Colonic mucosa (tissue), 4 donors: Measurements from ENCODE around the gene SMAP2. TPM values are rescaled to one million over a fixed set of nuclear protein-coding genes. Genes with fewer than 3 reads are reported as not detected.
"Not testable (repeated sequence)": the region's sequence is repeated elsewhere in the genome, so short reads cannot be mapped to it uniquely, and the experiment has no call there.

Experiments used
- DNase-seq: peaks from one replicate; pipeline ENCODE4 v3.0.0-alpha.2; 2020
- H3K27ac ChIP-seq: fragments of 200-600 bp; one replicate; pipeline ENCODE4 v1.8.0; 2021
- H3K27me3 ChIP-seq: fragments of 200-600 bp; one replicate; pipeline ENCODE4 v1.8.0; 2021
- H3K36me3 ChIP-seq: fragments of 200-600 bp; one replicate; pipeline ENCODE4 v1.8.0; 2021
- H3K4me1 ChIP-seq: fragments of 200-600 bp; one replicate; pipeline ENCODE4 v1.8.0; 2021; ENCODE audit warnings: mild to moderate bottlenecking
- H3K4me3 ChIP-seq: fragments of 200-600 bp; one replicate; pipeline ENCODE4 v1.8.0; 2021
- H3K9ac ChIP-seq, 2 donors: one replicate each; pipeline ENCODE4 v1.7.0; 2013; ENCODE audit warnings: control low read depth in 2 of 2, low read depth in 2 of 2, low read length in 2 of 2
- H3K9me3 ChIP-seq: fragments of 200-600 bp; one replicate; pipeline ENCODE4 v1.8.0; 2021
- intact Hi-C: fragments of 100-400 bp; cut with DNase I; formaldehyde crosslinking; loops from one replicate; pipeline ENCODE4 v1.14.1; 2022
- total RNA-seq, 2 donors: library from RNA; stranded (reverse); fragmentation: NEBNext Ultra II Directional in 1 of 2; extraction: Animal tissue kit (Norgen Biotek cat#: 25700) in 1 of 2; gene quantifications; one replicate each; pipeline ENCODE4 v1.2.1, GENCODE V29; 2021
- TF ChIP-seq, protein P1 (sequence below): fragments of 200-600 bp; IDR thresholded peaks from one replicate; pipeline ENCODE4 v1.8.0; 2022; ENCODE audit warnings: antibody characterized with exemption, mild to moderate bottlenecking
- donor health status: healthy.
- donor health status: DM: no; HTN: no; CAD: no.
- donor health status: DM: no; HTN: no; CAD: no.

SMAP2 gene
- total RNA-seq, 2 donors from 2014 or later: 25.9 to 31.5 TPM

DNA sequence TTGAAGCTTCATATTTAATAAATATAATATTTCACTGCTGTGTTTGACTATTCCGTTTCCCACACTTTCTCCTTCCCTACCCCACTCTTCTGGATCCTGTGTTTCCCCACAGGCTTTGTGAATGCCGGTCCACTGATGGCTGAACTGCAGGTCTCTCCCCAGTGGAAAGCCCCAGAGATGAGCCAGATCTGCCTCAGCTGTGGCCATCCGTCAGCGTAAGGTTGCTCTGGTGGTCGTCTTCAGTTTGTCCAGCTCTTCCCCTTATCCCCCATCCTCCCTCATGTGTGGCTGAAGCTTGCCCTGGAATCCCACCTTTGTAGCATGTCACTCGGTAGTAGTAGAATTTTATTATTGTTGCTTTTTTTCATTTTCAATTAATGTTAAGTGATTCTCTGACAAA is 11.4 kb downstream of the SMAP2 start:
- TF ChIP-seq, protein P1, sequence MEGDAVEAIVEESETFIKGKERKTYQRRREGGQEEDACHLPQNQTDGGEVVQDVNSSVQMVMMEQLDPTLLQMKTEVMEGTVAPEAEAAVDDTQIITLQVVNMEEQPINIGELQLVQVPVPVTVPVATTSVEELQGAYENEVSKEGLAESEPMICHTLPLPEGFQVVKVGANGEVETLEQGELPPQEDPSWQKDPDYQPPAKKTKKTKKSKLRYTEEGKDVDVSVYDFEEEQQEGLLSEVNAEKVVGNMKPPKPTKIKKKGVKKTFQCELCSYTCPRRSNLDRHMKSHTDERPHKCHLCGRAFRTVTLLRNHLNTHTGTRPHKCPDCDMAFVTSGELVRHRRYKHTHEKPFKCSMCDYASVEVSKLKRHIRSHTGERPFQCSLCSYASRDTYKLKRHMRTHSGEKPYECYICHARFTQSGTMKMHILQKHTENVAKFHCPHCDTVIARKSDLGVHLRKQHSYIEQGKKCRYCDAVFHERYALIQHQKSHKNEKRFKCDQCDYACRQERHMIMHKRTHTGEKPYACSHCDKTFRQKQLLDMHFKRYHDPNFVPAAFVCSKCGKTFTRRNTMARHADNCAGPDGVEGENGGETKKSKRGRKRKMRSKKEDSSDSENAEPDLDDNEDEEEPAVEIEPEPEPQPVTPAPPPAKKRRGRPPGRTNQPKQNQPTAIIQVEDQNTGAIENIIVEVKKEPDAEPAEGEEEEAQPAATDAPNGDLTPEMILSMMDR: no peak
- intact Hi-C loops: no loop called here
- H3K4me1 ChIP-seq: peaks cover 8% of the 10 kb centered on the region
- no peak overlapping the region for H3K4me3 ChIP-seq
- no peaks in the 10 kb centered on the region for H3K27me3 ChIP-seq
- peak overlapping the region; percentile 83 for H3K27ac ChIP-seq
- H3K9me3 ChIP-seq: no peaks in the 10 kb centered on the region
- H3K36me3 ChIP-seq: no peaks in the 10 kb centered on the region
- no peak for DNase-seq
- H3K9ac ChIP-seq: peak overlapping the region; percentile 45 to 48

DNA sequence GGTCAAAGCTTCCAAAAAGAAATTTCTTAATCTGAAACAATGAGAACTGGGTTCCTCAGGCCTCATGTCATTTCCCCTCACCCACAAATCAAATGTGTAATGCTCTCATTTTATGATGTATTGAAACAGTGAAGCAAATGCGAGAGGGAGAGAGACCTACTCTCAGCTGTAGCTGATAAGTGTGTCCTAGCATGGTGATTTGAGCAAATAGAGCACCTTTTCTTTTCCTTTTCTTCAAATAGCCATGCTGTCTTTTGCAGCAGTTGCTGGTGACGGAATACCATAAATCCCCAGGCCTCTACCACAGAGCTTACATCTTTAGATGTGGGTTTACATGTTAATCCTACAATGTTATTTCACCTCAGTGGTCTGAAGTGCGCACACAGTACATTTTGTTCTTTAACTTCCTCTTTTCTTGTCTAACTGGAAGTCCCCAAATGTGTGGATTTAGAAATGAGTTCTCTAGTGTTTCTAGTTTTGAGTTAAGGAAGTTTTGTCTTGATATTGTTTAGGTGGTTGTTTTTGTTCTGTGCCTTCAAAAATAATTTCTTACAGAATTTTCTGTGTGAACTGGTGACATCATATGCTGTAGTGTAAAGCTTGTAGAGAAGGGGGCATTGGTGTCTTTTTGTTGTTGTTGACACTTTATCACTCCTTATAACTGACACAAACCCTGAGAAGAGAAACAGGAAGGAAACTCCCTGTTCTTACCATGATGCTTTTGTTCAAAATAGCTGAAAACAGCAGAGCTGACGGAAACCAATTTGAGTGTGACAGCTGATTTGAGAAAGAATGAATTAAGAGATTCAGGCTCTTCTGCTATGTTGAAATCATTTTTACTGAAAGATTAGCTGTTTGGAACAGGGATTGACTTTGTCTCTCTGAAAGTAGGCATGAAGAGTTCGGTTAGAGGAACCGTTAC is 12.2 kb downstream of the SMAP2 start:
- TF ChIP-seq, protein P1: no peak
- Histone ChIP-seq H3K9me3 (no peaks in the 10 kb centered on the region), H3K27me3 (no peaks in the 10 kb centered on the region), H3K9ac (peak overlapping the region; percentile 45 to 54), H3K4me3 (no peak overlapping the region), H3K4me1 (peaks cover 14% of the 10 kb centered on the region), H3K36me3 (no peaks in the 10 kb centered on the region), H3K27ac (peak overlapping the region; percentile 83)
- no peak for DNase-seq
- intact Hi-C loops: no loop called here

DNA sequence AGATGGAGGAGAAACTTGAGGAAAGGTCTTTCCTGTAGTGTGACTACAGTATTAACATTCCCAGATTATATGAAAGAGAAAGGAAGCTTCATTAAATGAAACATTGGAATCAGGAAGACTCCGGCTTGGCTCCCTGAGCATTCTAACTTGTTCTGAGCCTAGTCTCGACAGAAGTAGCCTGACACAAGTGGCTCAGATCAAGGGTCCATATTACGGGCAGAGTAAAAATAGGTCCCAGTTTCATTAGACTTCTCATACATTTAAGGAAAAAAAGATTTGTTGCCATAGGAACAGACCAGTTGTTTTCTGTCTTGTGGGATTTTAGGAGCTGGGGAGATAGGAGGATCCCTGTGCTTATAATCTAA is 12.8 kb downstream of the SMAP2 start:
- peak overlapping the region; percentile 25 to 54 for H3K9ac ChIP-seq

DNA sequence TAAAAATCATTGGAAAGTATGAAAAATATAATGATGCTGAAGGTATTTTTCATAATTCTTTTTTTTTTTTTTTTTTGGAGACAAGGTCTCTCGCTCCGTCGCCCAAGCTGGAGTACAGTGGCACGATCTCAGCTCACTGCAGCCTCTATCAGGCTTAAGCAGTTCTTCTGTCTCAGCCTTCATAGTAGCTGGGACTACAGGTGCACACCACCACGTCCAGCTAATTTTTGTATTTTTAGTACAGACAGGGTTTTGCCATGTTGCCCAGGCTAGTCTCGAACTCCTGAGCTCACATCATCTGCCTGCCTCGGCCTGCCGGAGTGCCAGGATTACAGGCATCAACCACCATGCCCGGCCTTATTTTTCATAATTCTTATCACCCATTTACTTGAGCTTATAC is 13.3 kb downstream of the SMAP2 start:
- Histone ChIP-seq H3K4me3 (no peak overlapping the region), H3K9me3 (no peaks in the 10 kb centered on the region), H3K27ac (peak overlapping the region; percentile 83), H3K9ac (peak overlapping the region in 1 of 2 donors; percentile 54), H3K27me3 (no peaks in the 10 kb centered on the region), H3K36me3 (no peaks in the 10 kb centered on the region), H3K4me1 (peaks cover 14% of the 10 kb centered on the region)
- intact Hi-C loops: no loop called here
- TF ChIP-seq, protein P1: no peak
- no peak for DNase-seq

More for the DNA sequence above, 12.8 kb downstream of the SMAP2 start:
- no peaks in the 10 kb centered on the region for H3K9me3 ChIP-seq
- TF ChIP-seq, protein P1: no peak
- intact Hi-C loops: no loop called here
- H3K36me3 ChIP-seq: no peaks in the 10 kb centered on the region
- no peak for DNase-seq
- no peaks in the 10 kb centered on the region for H3K27me3 ChIP-seq
- peaks cover 14% of the 10 kb centered on the region for H3K4me1 ChIP-seq
- H3K4me3 ChIP-seq: no peak overlapping the region
- peak overlapping the region; percentile 83 for H3K27ac ChIP-seq

DNA sequence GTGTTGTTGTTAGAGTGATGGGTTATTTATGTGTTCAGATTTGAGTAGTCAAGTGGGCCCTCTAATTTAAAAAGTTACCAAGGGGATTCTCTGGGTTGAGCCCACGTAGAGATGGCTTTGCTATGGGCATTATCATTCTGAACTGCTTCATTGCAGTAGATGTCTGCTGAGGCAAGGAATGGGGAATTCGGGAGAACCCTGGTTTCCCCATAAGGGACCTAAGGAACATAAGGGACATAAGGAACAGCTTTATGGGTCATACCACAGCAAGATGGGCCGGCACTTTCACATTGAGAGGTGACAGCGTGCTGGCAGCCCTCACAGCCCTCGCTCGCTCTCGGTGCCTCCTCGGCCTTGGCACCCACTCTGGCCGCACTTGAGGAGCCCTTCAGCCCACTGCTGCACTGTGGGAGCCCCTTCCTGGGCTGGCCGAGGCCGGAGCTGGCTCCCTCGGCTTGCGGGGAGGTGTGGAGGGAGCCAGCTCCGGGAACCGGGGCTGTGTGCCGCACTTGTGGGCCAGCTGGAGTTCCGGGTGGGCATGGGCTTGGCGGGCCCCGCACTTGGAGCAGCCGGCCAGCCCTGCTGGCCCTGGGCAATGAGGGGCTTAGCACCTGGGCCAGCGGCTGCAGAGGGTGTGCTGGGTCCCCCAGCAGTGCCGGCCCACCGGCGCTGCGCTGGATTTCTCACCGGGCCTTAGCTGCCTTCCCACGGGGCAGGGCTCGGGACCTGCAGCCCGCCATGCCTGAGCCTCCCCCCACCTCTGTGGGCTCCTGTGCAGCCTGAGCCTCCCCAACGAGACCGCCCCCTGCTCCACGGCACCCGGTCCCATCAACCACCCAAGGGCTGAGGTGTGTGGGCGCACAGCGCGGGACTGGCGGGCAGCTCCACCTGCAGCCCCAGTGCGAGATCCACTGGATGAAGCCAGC is 14.1 kb downstream of the SMAP2 start:
- peaks cover 14% of the 10 kb centered on the region for H3K4me1 ChIP-seq

DNA sequence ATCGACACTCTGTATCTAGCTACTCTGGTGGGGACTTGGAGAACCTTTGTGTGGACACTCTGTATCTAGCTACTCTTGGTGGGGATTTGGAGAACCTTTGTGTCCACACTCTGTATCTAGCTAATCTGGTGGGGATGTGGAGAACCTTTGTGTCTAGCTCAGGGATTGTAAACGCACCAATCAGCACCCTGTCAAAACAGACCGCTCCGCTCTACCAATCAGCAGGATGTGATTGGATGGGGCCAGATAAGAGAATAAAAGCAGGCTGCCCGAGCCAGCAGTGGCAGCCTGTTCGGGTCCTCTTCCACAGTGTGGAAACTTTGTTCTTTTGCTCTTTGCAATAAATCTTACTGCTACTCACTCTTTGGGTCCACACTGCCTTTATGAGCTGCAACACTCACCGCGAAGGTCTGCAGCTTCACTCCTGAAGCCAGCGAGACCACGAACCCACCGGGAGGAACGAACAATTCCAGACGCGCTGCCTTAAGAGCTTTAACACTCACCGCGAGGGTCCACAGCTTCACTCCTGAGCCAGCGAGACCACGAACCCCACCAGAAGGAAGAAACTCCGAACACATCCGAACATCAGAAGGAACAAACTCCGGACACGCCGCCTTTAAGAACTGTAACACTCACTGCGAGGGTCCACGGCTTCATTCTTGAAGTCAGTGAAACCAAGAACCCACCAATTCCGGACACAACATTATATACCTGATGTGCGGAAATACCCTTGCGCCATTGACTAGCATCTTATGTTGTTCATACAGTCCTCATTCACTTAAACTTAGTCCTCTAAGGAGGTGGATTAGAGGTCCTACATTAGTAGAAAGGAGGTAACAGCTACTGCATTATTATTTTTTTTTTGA is 15.2 kb downstream of the SMAP2 start:
- H3K36me3 ChIP-seq, H3K9me3 ChIP-seq, H3K9ac ChIP-seq, H3K27me3 ChIP-seq, DNase-seq, H3K27ac ChIP-seq, H3K4me3 ChIP-seq, intact Hi-C loops: not testable (repeated sequence)
- H3K4me1 ChIP-seq: peaks cover 12% of the 10 kb centered on the region

More for the DNA sequence above, 14.1 kb downstream of the SMAP2 start:
- H3K4me3 ChIP-seq, H3K9ac ChIP-seq, H3K36me3 ChIP-seq, H3K9me3 ChIP-seq, DNase-seq, H3K27me3 ChIP-seq, intact Hi-C loops: not testable (repeated sequence)
- H3K27ac ChIP-seq: peak overlapping the region; percentile 83
